Measurements from ENCODE around the gene UBIAD1. TPM values are rescaled to one million over a fixed set of nuclear protein-coding genes. Genes with fewer than 3 reads are reported as not detected.

Gene UBIAD1
- total and polyA plus RNA-seq, 10 of the 15 experiments (the other 5 are each of a cell fraction or from before 2014, with no cell fraction given): 4.5 to 23.8 (median 16.0) TPM

- TF ChIP-seq E4F1 (IDR thresholded peaks at IDR 0.05; ENCODE audit: borderline replicate concordance, partially characterized antibody) (no peak), SP1 (IDR thresholded peaks at IDR 0.05; ENCODE audit: low read depth, low read length) (no peak), NR2F1 (conservative IDR thresholded peaks at IDR 0.05) (no peak), TCF7 (IDR thresholded peaks at IDR 0.05; ENCODE audit: borderline replicate concordance) (no peak)
Observed at GRCh38 chr1:11308699-11309224, 35.8 kb downstream of the UBIAD1 start (continued).

DNA sequence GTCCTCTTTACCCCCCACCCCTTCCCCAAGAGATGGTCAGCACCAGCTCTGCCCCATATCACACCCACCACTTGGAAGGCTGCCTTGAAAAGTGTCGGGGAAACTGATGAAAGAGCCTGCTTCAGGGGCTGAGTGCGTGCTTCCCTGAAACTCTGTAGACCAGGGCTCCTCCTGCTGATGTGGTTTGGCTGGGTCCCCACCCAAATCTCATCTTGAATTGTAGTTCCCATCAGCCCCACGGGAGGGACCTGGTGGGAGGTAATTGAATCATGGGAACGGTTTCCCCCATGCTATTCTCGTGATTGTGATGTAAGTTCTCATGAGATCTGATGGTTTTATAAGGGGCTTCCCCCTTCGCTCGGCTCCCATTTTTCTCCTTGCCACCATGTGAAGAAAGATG, 36.4 kb downstream of the UBIAD1 start:
- no TSS peak for BruUV-seq (replicated peaks)
- 18% methylated on average over 7 of the region's 7 CpGs for WGBS (ENCODE audit: insufficient coverage, insufficient replicate concordance, low lambda C conversion rate, missing lambda C conversion rate)
- ChIA-PET RAD21 (ENCODE audit: unreplicated experiment) (no interaction called here), SMC1A (ENCODE audit: uncharacterized antibody, unreplicated experiment) (interaction anchor here (1.1 kb wide), 1 partner anchor 16 kb away, joined by 3 read pairs; no protein-coding TSS in a partner anchor), POLR2A (no interaction called here), CTCF (interaction anchor here (1.9 kb wide), 1 partner anchor 336 kb away, joined by 4 read pairs; no protein-coding TSS in a partner anchor)
- TF ChIP-seq NFXL1 (IDR thresholded peaks at IDR 0.05; ENCODE audit: borderline replicate concordance) (no peak), IRF5 (IDR thresholded peaks at IDR 0.05; ENCODE audit: borderline replicate concordance) (no peak)
- ATAC-seq (no peak), DNase-seq (ENCODE audit: low read depth, low spot score) (no peak), FAIRE-seq (no peak)
- no peaks in the 10 kb centered on the region for H4K20me1 ChIP-seq (ENCODE audit: control insufficient read depth, insufficient read depth)
- in situ Hi-C loops (cut with MboI) (no loop called here), intact Hi-C loops (cut with micrococcal nuclease; ENCODE audit: unreplicated experiment) (no loop called here)
- no peaks in the 10 kb centered on the region for H3K4me1 ChIP-seq (ENCODE audit: control insufficient read depth, insufficient read depth, low read length)
- H3K79me2 ChIP-seq (ENCODE audit: control insufficient read depth, insufficient read depth, low read length): no peaks in the 10 kb centered on the region
- H3K9me3 ChIP-seq (replicated peaks; ENCODE audit: control insufficient read depth, insufficient read depth, low read length): no peaks in the 10 kb centered on the region
- no peak overlapping the region for H3K9ac ChIP-seq (ENCODE audit: control insufficient read depth, insufficient read depth, low read length)
- no peaks in the 10 kb centered on the region for H3K36me3 ChIP-seq (ENCODE audit: control insufficient read depth in 2 of 2, insufficient read depth in 2 of 2, low read length in 1 of 2)
- H3K27me3 ChIP-seq (replicated peaks in 1 of 2; ENCODE audit: control insufficient read depth in 2 of 2, insufficient read depth in 2 of 2, low read length in 1 of 2): no peaks in the 10 kb centered on the region; a peak in 2 of 4 replicates
- H3K4me3 ChIP-seq: no peak overlapping the region
- H3K4me2 ChIP-seq (ENCODE audit: control insufficient read depth, insufficient read depth): no peak overlapping the region
- H2AFZ ChIP-seq (ENCODE audit: control insufficient read depth, low read depth, low read length): no peak overlapping the region
- H3K27ac ChIP-seq (ENCODE audit: control insufficient read depth, insufficient read depth): no peak overlapping the region

Measured in GM12878 (cell line).